Epithelial cell of esophagus (primary cell): ENCODE results near the gene ZPBP2.
"Not testable (repeated sequence)": the region's sequence is repeated elsewhere in the genome, so short reads cannot be mapped to it uniquely, and the experiment has no call there.

Experiments
- DNase-seq: peaks from one replicate; pipeline ENCODE4 v3.0.0; 2010; ENCODE audit warnings: low read depth
- H3K4me3 ChIP-seq: 2 replicates; pipeline ENCODE4 v1.5.1; 2011; ENCODE audit warnings: mild to moderate bottlenecking, low read length, control low read depth
- TF ChIP-seq, protein P1 (sequence below): IDR thresholded peaks from 2 replicates; pipeline ENCODE4 v1.5.1; 2011; ENCODE audit warnings: low read depth, mild to moderate bottlenecking, low read length, control low read depth, inconsistent platforms; ENCODE audit not compliant: insufficient read depth; ENCODE audit errors: missing control alignments

Gene ZPBP2

DNA sequence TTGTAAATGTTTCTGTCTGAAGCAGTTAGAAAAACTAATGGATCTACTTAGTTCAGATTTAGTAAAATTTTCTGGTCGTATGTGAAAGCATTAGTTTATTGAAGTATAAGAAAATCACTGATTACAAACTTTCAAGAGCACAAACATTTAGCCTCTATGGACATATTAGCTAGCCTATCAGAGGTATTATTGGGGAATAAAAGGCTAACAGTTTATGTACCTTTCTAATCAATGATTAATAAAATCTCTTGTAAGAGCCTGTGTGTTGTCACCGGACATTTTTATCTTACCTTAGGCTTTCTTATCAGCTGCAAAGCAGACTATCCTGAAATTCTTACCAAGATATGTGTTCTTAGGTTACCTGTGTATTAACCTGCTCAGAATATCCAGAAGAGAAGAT lies 21.2 kb downstream of the ZPBP2 start:
- TF ChIP-seq, protein P1, sequence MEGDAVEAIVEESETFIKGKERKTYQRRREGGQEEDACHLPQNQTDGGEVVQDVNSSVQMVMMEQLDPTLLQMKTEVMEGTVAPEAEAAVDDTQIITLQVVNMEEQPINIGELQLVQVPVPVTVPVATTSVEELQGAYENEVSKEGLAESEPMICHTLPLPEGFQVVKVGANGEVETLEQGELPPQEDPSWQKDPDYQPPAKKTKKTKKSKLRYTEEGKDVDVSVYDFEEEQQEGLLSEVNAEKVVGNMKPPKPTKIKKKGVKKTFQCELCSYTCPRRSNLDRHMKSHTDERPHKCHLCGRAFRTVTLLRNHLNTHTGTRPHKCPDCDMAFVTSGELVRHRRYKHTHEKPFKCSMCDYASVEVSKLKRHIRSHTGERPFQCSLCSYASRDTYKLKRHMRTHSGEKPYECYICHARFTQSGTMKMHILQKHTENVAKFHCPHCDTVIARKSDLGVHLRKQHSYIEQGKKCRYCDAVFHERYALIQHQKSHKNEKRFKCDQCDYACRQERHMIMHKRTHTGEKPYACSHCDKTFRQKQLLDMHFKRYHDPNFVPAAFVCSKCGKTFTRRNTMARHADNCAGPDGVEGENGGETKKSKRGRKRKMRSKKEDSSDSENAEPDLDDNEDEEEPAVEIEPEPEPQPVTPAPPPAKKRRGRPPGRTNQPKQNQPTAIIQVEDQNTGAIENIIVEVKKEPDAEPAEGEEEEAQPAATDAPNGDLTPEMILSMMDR = no peak
- H3K4me3 ChIP-seq = no peak overlapping the region
- DNase-seq = no peak

DNA sequence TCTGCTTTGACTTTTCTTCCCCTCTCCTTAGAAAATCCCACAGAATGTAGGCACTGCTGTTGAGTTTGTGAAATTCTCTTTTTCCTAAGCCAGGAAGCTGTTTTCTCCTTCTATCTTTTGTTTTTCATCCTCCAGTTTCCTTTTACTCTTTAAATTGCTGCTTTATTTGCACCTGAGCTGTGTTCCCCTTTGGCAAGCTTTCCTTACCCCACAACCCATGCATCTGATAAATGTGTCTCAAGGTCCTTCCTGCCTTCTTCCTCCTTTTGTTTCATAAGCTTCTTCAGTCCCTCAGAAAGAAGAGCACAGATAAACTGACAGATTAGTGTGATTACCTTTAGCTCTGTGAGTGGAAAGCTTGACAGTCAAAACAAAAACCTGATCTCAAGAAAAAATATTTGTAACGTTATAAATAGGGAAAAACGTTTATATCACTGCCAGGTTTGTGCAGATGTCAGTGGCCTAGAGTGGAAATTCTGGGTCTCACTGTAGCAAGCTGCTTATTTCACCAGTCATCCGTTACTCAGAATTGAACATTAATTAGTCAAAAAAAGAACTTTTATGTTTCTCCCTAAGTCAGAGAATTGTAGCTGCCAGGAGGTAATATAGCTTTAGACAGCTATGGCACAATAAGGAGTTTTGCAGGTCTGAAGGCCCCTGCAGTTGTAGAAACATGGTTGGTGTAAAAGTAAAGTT lies 26.8 kb downstream of the ZPBP2 start:
- TF ChIP-seq, protein P1 = no peak
- no peak overlapping the region for H3K4me3 ChIP-seq
- no peak for DNase-seq

DNA sequence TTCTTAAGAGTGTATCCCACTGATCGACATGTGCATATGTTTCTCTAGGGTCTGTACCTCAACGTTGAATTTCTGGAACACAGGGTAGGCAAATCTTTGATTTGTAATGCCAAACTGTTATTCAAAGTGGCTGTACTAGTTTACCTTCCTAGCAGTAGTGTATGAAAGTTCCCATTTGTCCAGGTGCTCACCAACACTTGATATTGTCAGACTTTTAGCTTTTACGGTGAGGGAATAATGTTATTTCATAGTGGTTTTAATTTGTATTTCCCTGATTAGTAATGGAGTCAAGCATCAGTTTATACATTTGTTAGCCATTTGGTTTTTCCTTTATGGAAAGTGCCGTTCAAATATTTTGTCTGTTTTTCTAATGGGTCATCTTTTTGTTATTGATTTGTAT lies 30.1 kb downstream of the ZPBP2 start:
- H3K4me3 ChIP-seq = no peak overlapping the region
- TF ChIP-seq, protein P1 = no peak

DNA sequence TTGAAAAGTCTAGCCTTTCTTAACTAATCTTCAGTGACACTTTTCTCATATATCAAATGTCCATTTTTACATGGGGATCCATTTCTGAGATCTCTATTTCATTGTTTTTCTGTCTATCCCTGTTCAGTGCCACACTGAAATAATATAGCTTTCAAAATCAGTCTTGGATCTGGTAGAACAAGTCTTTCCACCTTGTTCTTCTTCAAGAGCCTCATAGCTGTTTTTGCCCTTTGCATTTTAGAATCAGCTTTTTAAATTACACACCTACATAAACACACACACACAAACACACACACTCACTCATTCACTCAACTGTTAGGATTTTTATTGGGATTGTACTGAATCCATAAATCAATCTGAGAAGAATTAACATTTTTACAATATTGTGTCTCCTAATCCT lies 31.2 kb downstream of the ZPBP2 start:
- no peak overlapping the region for H3K4me3 ChIP-seq
- TF ChIP-seq, protein P1 = no peak
- peak; percentile 55 for DNase-seq

More for the DNA sequence above, 30.1 kb downstream of the ZPBP2 start:
- DNase-seq = no peak

DNA sequence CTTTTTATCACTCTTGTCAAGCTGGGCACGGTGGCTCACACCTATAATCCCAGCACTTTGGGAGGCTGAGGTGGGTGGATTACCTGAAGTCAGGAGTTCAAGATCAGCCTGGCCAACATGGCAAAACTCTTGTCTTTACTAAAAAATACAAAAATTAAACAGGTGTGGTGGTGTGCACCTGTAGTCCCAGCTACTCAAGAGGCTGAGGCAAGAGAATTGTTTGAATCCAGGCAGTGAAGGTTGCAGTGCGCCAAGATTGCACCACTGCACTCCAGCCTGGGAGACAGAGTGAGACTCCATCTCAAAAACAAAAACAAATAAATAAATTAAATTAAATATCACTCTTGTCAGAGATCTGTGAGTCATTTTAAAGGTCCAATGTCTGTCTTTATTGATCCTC lies 34.0 kb downstream of the ZPBP2 start:
- DNase-seq, H3K4me3 ChIP-seq: not testable (repeated sequence)

DNA sequence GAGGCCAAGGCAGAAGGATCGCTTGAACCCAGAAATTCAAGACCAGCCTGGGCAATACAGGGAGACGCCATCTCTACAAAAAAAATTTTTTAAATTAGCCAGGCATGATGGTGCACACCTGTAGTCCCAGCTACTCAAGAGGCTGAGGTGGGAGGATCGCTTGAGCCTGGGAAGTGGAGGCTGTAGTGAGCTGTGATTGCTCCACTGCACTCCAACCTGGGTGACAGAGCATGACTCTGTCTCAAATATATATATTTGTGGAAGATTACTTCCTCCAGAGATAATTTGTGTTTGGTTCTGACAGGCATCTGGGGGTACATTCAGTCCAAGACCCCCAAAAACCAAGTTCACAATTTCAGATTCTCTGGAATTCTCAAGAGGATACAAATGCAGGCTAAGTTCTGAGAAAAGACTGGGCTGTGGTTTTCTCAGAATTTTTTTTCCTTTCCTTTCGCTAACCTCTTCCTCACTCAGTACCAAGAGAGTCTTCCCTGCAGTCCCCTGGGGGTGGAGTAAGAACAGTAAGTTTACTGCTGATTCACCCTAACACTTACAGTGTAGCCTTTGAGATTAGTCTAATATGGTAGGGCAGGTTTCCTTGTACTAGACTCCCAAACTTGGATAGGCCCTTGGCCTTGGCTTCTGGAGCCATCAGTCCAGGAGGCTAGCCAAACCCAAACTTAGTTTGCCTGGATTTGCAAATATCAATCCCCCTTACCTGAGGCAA lies 35.3 kb downstream of the ZPBP2 start:
- TF ChIP-seq, protein P1 = no peak
- DNase-seq = no peak
- H3K4me3 ChIP-seq = no peak overlapping the region

GRCh38 chr17:39904990-39905288 lies 36.9 kb downstream of the ZPBP2 start:
- TF ChIP-seq, protein P1 = no peak
- no peak overlapping the region for H3K4me3 ChIP-seq
- no peak for DNase-seq
